WTC11 (cell line): ENCODE measurements around the gene RBFOX1.

ENCODE experiments used
- E2F5 ChIP-seq: sonication (generic); formaldehyde crosslinking; IDR thresholded peaks from 2 replicates; pipeline ENCODE4 v1.8.1; 2022; ENCODE audit warnings: mild to moderate bottlenecking, moderate library complexity, missing genetic modification reagents
- KAT7 ChIP-seq: sonication (generic); formaldehyde crosslinking; IDR thresholded peaks from 2 replicates; pipeline ENCODE4 v1.8.1; 2023; ENCODE audit warnings: missing genetic modification reagents, mild to moderate bottlenecking, borderline replicate concordance
- NFATC4 ChIP-seq: fragments of 250-450 bp; sonication (Bioruptor Pico); IDR thresholded peaks from 2 replicates; pipeline ENCODE4 v1.9.0; 2021; ENCODE audit warnings: mild to moderate bottlenecking
- TEAD4 ChIP-seq: sonication (generic); formaldehyde crosslinking; IDR thresholded peaks from 2 replicates; pipeline ENCODE4 v1.8.0; 2022; ENCODE audit warnings: mild to moderate bottlenecking, missing genetic modification reagents
- ZNF219 ChIP-seq: sonication (generic); formaldehyde crosslinking; IDR thresholded peaks from 2 replicates; pipeline ENCODE4 v1.8.0; 2023; ENCODE audit warnings: missing genetic modification reagents, mild to moderate bottlenecking, borderline replicate concordance

GRCh38 chr16:7373776-7374175, 41.1 kb downstream of the RBFOX1 start:
- TF ChIP-seq KAT7 (CRISPR knock-in tag) (no peak), NFATC4 (CRISPR knock-in tag) (no peak), ZNF219 (CRISPR knock-in tag) (no peak), TEAD4 (CRISPR knock-in tag) (no peak), E2F5 (CRISPR knock-in tag) (no peak)
